SW 1271 (cell line): ENCODE measurements around the gene GAGE13.
"Not testable (repeated sequence)": the region's sequence is repeated elsewhere in the genome, so short reads cannot be mapped to it uniquely, and the experiment has no call there.

Experiments
- DNase-seq, 2 experiments: peaks; one replicate each; lab custom pipeline; 2025; lab: John Stamatoyannopoulos, UW

Gene GAGE13, protein sequence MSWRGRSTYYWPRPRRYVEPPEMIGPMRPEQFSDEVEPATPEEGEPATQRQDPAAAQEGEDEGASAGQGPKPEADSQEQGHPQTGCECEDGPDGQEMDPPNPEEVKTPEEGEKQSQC

DNA sequence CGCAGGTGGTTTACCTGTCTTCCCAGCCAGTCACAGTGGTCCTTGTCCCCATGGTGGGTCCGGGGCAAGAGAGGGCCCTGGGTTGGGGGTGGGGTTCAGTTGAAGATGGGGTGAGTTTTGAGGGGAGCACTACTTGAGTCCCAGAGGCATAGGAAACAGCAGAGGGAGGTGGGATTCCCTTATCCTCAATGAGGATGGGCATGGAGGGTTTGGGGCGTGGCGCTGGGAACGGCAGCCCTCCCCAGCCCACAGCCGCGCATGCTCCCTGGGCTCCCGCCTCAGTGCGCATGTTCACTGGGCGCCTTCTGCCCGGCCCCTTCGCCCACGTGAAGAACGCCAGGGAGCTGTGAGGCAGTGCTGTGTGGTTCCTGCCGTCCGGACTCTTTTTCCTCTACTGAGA lies at the start of gene GAGE13:
TSS of gene GAGE13 (plus strand) at position 301 of the 400 bp plus-strand sequence. CDS start 1,156 bp downstream, outside the sequence.
- not testable (repeated sequence) for DNase-seq

DNA sequence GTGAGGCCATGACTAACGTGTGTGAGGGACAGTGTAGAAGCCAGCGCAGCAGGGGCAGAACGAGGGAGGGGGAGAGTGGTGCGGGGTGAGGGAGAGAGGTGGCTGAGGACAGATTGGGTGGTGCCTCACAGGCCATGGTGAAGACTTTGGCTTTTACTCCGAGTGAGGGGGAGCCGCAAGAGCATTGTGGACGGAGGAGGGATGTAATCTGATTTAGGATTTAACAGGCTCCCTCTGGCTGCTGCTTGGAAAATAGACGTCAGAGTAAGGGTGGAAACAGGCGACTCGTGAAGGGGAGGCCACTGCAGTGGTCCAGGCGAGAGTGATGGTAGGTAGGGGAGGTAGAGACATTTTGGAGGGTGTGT lies 48.8 kb upstream of the GAGE13 start:
- DNase-seq, result no peak

DNA sequence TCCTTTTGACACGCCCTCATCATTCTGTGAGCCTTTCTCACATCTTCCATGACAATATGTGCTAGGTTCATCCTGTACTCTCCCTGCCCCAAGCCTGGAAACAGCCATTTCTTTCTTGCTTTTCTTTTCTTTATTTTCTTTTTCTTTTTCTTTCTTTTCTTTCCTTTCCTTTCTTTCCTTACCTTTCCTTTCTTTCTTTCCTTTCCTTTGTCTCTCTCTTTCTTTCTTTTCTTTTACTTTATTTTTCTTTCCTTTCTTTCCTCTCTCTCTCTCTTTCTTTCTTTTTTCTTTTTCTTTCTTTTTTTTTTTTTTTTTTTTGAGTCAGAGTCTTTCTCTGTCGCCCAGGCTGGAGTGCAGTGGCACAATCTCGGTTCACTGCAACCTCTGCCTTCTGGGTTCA lies 47.2 kb upstream of the GAGE13 start:
- no peak for DNase-seq

DNA sequence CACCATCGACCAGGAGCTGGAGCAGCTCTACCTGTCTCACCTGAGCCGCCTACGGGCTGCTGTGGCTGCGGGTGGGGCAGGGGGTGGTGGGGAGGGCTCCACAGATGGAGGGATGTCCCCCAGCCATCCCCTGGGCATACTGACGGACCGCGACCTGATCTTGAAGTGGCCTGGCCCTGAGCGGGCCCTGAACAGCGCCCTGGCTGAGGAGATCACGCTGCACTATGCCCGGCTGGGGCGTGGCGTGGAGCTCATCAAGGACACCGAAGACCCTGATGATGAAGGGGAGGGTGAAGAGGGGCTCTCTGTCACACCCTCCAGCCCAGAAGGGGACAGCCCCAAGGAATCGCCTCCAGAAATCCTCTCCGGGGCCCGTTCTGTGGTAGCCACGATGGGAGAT lies 45.2 kb upstream of the GAGE13 start:
- no peak for DNase-seq

DNA sequence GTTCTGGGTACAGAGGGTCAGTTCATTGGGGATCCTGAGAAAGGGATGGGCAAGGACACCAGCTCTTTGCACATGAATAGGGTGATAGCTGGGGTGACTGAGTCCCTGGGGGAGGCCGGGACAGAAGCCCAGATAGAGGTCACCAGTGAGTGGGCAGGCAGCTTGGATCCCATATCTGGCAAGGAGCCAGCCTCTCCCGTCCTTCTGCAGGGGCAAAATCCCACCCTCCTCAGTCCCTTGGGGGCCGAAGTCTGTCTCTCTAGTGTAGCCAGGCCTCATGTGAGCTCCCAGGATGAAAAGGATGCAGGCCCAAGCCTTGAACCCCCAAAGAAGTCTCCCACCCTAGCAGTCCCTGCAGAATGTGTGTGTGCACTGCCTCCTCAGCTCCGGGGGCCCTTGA lies 44.8 kb upstream of the GAGE13 start:
- DNase-seq, result no peak

DNA sequence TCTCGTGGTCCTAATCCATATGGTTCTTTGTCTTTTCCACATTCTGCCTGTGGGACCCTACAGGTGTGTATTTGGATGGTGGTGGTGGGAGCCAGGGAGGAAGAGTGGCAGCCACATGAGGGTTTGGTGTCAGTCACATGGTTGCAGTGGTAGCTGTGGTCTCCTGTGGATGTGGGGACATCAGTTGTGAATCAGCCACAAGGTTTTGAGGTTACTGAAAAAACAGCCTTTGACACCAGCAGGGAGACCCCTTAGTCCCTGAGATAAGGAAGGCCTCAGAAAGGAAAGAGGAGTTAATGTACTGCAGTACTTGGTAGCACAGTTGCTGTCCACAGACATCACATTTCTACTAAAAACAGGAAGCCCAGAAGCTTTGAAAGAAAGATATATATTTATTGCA lies 43.7 kb upstream of the GAGE13 start:
- DNase-seq, result no peak

DNA sequence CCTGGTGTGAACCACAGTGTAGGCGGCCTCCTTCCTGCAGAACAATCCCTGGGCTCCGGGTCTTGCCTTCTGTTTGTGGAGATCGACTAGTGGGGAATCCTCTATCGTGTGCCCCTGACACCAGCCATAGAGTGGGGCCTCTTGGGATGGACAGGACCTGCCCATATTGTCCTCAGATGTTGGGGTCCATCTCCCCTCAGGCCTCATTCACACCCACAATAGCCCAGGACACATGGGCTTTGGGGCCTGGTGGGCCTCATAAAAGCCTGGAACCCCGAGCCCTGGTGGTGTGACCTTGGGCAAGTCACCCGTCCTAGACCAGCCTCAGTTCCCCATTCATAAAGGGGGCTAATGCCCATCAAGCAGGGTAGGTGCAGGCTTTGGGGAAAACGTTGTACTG lies 41.2 kb upstream of the GAGE13 start:
- DNase-seq, result no peak

DNA sequence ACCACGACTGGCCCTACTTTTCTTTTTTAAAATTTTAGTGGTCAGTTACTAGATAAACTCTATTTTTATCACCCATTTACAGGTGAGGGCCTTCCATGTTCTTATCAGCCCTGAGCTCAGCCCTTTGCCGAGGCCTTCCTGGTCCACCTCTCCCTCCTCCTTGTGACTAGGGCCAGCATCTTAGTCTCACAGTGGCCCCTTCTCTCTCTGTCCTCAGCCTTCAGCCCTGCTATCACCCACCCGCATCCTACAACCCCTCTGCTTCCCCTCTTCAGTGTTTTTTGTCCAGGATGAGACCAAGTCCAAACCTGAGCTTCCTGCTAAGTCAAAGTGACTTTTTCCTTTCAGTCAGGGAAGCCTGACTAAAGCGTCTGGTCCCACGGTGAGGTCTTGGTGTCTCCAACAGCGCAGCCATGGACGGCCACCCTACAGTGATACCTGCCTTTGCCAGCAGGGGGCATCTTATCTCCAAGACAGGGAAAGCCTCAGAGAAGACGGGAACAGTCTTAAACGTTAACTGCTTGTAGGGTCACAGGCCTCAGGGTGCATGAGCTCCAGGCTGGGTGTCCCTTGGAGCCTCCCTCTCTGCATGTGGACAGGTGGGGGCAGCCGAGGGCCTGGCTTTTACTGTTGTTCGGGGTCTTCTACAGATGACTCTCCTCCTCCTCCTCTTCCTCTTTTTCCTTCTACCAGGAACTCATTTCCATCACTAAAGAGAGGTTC lies 39.6 kb upstream of the GAGE13 start:
- peak in 1 of 2 experiments; percentile 8 for DNase-seq

DNA sequence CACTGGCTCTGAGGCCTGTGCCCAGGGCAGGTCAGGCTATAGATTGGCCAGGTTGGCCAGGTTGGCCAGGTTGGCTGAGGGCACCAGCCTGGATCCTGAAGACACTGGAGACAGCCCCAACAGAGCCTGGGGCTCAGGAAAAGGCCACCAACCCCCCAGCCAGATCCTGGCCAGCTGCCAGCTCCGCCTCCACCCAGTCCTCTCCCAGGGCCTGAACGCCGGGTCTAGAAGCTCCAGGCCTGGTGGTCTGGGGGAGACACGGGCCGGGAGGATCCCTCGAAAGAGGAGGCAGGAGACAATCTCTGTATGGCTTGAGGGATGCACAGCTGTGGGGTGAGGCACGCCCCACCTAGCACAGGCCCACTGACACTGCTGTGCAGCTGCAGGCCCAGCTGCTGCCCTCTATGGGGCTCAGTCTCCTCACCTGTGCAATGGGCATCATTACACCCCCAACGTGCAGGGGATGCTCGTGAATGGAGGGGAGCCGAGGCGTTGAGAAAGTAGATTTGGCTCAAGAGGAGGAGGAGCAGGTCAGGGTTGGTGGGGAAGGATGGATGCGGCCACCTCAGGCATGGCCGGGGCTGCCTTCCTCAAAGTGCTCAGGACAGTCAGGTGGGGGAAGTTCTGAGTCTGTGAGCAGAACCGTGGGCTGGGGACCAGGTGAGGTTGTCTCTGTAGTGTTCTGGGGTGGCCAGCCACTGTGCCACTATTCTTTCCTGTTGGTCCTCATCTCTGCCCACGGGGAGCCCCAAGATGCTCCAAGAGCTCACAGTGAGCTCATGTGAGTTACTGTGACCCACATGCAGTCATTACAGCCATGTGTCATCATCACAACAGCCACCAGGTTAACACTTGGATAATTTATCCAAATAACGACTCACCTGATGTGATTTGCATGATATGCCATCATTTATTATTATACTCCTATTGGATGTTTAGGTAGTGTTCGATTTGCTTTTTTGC lies 38.7 kb upstream of the GAGE13 start:
- no peak for DNase-seq

DNA sequence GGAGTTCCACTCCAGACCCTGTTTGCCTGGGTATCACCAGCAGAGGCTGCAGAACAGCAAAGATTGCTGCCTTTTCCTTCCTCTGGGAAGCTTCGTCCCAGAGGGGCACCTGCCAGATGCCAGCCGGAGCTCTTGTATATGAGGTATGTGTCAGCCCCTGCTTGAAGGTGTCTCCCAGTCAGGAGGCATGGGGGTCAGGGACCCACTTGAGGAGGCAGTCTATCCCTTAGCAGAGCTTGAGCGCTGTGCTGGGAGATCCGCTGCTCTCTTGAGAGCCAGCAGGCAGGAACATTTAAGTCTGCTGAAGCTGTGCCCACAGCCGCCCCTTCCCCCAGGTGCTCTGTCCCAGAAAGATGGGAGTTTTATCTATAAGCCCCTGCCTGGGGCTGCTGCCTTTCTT lies 32.1 kb upstream of the GAGE13 start:
- DNase-seq, result not testable (repeated sequence)

DNA sequence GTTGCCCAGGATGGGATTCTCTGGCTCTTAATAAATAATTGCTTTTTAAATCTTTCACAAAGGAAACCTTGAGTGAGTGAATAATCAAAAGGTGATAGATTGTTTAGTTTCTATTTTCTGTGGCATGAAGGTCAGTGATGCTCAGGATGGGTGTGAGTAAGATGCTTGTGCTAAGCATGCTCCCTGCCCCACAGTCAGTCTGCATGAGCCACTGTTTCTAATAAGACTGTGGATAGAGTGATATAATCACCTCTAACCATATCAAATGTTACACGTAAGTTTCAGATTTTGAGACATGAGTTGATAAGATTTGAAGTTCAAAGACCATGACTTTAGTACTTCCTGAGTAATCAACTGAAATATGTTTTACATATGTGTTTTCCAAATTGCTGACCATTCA lies 30.7 kb upstream of the GAGE13 start:
- DNase-seq, result no peak

DNA sequence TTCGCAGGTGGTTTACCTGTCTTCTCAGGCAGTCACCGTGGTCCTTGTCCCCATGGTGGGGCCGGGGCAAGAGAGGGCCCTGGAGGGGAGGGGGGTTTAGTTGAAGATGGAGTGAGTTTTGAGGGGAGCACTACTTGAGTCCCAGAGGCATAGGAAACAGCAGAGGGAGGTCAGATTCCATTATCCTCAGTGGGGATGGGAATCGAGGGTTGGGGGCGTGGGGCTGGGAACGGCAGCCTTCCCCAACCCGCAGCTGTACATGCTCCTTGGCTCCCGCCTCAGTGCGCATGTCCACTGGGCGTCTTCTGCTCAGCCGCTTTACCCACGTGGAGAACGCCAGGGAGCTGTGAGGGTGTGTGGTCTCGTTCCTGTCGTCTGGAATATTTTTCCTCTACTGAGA lies 28.0 kb upstream of the GAGE13 start, which contains the start of gene GAGE10:
TSS of gene GAGE10 (plus strand) at position 301 of the 400 bp plus-strand sequence. CDS start 1,214 bp downstream, outside the sequence.
- DNase-seq, result no peak

DNA sequence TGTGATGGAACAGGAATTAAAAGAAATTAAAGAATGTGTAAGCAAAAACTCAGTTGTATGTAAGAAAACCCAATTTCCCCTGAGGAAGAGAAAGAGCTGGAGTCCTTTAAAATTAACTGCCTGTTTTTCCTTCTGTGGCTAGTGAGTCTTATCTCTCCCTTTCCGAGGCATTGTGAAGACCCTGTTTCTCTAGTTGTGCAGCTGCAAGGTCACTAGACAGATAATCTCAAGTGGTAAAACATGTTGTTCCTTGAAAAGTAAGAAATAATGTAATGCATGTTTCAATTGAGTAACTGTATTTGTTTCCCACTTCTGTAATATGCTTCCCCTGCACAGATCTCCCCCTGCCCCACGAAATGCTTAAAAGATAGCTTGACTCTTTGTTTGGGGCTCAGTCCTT lies 23.6 kb upstream of the GAGE13 start:
- not testable (repeated sequence) for DNase-seq

DNA sequence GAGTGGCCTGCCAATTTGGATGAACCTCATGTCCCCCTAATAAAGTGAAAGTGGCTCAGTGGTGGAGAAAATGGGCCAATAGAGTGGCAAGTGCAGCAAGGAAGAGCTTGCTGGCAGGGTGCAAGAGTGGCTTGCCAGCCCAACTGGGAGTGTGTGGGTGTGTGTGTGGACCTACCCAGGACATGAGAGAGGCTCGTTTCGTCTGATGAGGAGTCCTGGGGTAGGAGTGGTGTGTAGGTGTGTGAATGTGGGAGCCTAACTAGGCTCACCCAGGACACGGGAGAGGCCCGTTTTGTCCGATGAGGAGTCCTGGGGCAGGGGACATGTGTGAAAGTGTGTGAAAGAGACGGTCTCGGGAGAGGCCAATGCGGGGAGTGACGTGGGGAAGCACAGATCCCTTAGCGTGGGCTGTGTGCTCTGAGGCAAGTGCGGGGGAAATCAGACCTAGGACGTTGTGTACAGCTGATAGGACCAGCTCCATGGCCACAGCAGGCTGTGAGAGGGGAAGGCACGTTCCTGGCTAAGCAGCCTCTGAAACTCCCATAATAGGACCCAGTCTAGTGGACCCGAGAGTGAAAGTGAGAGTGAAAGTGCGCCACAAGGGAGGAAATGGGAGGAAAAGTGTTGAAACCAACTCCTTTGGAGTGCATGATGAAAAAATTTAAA lies 22.6 kb upstream of the GAGE13 start:
- no peak for DNase-seq

DNA sequence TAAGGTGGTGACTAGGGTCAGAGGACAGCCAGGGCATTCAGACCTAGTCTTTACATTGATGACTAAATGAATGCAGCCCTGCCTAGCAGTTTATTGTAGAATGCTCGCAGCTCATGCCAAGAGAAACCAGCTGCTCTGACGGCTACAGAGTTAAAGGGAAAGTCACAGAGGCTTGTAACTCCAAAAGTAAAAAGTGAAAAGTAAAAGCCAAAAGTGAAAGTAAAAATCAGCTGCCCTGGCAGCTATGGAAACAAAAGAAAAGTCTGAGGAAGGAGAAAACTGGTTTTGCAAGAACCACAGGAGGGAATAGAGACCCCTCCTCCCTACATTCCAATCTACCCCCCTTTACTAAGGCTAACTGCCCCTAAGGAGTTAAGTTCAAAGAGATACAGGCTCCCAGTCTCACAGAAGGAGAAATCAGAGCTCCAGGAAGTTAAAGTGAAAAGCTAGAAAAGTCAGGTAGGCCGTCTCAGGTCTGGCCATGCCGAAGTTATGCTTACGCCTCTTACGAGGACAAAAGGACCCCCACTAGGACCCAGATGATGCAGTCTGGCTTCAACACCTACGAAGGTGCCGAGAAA lies 21.9 kb upstream of the GAGE13 start:
- no peak for DNase-seq

DNA sequence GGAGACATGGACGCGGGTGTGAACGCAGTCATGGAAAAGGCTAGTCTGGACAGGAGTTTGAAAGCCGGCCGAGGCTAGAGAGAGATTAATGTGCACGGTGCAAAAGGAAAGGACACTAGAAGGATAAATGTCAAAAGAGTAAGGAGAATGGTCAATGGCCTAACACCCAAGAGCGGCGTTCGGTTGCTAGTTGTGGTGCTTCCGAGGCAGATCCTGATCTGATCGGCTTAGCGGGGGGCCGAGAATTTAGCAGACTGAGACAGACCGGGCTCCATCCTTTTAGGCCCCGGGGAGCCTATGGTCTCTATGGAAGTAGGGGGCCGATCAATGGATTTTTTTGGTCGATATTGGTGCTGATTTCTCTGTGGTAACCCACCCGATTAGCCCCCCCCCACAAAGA lies 21.0 kb upstream of the GAGE13 start:
- DNase-seq, result no peak

DNA sequence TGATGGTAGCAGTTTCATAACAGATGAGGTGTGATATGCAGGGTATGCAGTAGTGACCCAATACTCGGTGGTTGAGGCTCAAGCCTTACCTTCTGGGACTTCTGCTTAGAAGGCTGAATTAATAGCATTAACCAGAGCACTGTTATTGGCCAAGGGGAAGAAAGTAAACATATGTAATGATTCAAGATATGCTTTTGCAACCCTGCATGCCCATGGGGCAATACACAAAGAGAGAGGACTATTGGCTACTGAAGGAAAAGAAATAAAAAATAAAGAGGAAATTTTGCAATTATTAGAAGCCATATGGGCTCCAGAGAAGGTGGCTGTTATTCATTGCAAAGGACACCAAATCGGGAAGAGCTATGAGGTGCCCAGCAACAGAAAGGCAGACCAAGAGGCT lies 19.2 kb upstream of the GAGE13 start:
- DNase-seq, result no peak

DNA sequence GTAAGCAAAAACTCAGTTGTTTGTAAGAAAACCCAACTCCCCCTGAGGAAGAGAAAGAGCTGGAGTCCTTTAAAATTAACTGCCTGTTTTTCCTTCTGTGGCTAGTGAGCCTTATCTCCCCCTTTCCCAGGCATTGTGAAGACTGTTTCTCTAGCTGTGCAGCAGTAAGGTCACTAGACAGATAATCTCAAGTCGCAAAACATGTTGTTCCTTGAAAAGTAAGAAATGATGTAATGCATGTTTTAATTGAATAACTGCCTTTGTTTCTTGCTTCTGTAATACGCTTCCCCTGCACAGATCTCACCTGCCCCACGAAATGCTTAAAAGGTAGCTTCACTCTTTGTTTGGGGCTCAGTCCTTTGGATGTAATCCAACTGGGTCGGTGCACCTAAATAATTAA lies 15.3 kb upstream of the GAGE13 start:
- DNase-seq, result no peak

DNA sequence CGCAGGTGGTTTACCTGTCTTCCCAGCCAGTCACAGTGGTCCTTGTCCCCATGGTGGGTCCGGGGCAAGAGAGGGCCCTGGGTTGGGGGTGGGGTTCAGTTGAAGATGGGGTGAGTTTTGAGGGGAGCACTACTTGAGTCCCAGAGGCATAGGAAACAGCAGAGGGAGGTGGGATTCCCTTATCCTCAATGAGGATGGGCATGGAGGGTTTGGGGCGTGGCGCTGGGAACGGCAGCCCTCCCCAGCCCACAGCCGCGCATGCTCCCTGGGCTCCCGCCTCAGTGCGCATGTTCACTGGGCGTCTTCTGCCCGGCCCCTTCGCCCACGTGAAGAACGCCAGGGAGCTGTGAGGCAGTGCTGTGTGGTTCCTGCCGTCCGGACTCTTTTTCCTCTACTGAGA lies 9.6 kb upstream of the GAGE13 start, which contains the start of gene GAGE12J:
TSS of gene GAGE12J (plus strand) at position 301 of the 400 bp plus-strand sequence. CDS start 1,157 bp downstream, outside the sequence.
- DNase-seq, result not testable (repeated sequence)

DNA sequence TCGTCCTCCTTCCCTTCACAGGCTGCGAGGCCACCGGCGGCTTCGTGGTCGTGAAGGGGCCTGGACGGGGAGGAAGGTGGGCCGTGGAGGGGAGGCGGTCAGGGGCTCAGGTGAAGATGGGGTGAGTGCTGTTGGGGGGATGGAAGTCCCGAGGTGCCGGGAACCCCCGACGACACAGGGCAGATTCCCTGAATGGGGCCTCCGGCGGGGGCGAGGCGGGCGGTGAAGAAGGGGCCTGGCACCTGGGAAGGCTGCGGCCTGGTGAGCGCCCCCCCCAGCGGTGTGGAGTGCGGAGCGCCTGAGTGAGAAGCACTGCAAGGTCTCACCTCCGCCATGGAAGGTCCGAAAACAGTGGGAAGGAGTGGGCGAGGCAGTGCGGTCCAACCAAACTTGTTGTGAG lies 9.1 kb upstream of the GAGE13 start:
- DNase-seq, result not testable (repeated sequence)

DNA sequence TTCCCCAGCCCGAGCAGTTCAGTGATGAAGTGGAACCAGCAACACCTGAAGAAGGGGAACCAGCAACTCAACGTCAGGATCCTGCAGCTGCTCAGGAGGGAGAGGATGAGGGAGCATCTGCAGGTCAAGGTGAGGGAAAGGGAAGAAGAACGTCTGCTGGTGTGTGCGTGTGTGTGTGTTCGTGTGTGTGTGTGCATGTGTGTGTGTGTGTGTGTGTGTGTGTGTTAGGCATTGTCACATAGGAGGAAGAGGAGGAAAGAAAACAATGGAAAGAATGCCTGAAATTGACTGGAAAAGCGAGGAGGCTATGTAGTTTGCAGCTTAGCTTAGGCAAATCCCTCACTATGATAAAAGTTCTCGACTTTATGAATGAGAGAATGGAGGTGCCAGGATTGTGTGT lies 7.6 kb upstream of the GAGE13 start:
- not testable (repeated sequence) for DNase-seq

DNA sequence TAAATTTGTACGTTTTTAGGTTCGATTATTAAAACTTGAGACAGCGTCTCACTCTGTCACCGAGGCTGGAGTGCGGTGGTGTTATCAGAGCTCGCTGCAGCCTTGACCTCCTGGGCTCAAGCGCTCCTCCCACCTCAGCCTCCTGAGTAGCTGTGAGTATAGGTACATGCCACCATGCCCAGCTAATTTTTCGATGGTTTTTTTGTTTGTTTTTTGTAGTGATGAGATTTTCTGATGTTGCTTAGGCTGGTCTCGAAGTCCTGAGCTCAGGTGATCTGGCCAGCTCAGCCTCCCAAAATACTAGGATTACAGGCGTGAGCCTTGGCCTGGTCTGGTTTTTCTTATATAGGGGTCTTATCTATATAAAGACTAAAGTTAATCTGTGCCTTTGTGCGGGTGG lies 961 bp upstream of the GAGE13 start:
- not testable (repeated sequence) for DNase-seq
